GM12873 (cell line): ENCODE results near the gene HSPB8.

Source experiments
- TF ChIP-seq, protein P1 (sequence below): IDR thresholded peaks from 2 replicates; pipeline ENCODE4 v1.5.1; 2012; ENCODE audit warnings: low read depth, mild to moderate bottlenecking, moderate library complexity, low read length, control low read depth; ENCODE audit not compliant: insufficient read depth; ENCODE audit errors: missing control alignments

HSPB8 gene

GRCh38 chr12:119178544-119179334 lies at the start of gene HSPB8:
Gene HSPB8, plus strand, starts transcription at chr12:119178931. Its CDS starts 382 bp downstream, at chr12:119179313.
- TF ChIP-seq, protein P1, sequence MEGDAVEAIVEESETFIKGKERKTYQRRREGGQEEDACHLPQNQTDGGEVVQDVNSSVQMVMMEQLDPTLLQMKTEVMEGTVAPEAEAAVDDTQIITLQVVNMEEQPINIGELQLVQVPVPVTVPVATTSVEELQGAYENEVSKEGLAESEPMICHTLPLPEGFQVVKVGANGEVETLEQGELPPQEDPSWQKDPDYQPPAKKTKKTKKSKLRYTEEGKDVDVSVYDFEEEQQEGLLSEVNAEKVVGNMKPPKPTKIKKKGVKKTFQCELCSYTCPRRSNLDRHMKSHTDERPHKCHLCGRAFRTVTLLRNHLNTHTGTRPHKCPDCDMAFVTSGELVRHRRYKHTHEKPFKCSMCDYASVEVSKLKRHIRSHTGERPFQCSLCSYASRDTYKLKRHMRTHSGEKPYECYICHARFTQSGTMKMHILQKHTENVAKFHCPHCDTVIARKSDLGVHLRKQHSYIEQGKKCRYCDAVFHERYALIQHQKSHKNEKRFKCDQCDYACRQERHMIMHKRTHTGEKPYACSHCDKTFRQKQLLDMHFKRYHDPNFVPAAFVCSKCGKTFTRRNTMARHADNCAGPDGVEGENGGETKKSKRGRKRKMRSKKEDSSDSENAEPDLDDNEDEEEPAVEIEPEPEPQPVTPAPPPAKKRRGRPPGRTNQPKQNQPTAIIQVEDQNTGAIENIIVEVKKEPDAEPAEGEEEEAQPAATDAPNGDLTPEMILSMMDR: no peak

DNA sequence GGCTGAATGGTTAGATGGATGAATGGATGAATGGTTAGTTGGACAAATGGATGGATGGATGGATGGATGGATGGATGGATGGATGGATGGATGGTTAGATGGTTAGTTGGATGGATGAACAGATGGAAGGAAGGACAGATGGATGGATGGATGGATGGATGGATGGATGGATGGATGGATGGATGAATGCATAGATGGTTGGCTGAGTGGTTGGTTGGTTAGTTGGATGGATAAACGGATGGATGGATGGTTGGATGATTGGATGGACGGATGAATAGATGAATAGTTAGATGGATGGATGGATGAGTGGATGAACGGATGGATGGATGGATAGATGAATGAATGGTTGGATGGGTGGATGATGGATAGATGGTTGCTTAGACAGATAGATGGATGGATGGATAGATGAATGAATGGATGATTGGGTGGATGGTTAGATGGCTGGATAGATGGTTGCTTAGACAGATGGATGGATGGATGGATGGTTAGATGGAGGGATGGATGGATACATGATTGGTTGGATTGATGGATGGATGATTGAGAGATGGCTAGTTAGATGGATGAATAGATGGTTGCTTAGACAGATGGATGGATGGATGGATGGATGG lies 48.8 kb upstream of the HSPB8 start:
- TF ChIP-seq, protein P1: no peak

DNA sequence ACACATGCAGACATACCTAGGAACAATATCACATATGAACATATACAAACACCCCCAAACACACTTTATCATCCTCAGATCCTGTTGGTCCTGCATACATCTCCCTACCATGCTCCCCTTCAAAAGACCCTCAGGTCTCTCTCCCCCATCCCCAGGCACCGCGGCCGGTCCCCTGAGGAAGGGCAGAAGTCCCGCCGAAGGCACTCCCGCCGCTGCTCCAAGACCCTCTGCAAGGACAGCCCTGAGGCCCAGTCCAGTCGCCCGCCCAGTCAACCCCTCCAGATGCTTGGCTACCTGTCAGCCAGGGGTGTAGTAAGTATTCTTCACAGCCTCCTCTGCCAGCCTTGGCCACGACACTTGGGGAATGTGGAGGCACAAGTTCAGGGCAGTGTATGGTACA lies 48.2 kb upstream of the HSPB8 start:
- TF ChIP-seq, protein P1: no peak

DNA sequence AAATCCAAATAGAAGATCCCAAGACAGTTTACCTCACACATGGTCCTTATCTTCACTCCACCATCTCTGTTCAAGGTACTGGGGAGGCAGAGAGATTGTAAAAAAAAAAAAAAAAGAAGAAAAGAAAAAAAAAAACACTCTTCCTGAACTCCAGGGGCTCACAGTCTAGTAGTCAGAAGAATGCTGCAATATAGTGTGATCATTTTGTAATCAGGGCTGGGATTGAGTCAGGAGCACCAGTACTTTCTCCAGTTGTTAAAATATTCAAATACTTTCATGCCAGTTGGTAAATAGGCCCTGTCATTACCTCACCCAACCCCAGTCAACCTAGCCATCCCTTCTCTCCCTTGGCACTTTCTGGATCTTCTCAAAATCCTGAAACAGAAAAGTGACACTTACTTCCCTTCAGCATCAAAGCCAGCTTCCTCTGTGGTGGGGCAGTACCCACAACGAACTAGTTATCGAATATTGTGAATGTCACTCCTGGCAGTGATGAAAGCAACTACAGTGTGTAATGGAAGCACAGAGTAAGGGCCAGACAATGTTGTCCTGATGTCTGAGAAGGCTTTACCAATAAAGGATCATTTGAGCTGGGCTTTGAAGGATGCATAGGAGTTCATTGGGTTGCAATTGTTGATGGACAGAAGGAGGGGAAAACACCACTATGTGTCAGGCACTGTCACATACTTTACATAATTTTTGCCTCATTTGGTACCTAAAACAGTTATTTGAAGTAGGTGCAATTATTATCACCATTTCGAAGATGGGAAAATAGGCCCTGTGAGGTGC lies 44.3 kb upstream of the HSPB8 start:
- TF ChIP-seq, protein P1: no peak

DNA sequence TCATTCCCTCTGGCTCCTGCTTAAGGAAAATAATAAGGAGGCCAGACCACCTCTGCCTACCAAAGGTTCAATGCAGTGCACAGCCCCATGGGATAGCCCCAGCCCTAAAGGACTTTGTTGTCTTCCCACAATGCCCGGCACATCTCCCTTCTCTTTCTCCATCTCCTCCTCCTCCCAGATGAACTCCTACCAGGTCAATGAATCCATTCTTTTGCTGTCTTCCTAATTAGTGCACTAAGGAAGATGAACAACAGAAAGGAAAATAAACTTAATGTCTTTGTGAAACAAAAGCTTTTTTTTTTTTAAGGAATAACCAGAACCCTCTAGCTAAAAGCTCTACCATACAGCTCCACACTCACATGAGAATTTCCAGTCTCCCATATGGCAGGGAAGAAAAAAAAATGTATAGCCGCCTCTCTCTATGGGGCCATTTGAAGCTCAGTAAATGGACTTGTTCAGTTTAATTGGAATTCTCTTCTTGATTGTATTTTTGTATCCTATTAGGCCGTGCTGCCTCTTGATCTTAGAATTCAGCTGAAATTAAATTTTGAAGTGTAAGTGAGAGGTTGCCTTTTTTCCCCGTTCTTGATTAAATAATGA lies 41.8 kb upstream of the HSPB8 start:
- TF ChIP-seq, protein P1: no peak

GRCh38 chr12:119139448-119139847 lies 39.3 kb upstream of the HSPB8 start:
- TF ChIP-seq, protein P1: no peak

DNA sequence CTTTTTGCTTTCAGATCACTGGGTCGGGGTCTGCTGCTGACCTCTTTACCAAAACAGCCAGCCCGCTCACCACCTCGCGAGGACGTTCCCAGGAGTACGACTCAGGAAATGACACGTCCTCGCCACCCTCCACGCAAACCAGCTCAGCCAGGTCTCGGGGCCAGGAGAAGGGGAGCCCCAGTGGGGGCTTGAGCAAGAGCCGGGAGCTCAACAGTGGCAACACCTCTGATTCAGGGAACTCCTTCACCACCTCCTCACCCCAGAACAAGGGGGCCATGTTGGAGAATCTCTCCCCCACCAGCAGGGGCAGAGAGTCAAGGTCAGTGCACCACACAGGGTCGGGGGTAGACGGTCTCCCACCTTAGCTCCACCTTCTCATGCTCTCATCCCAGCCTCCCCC lies 33.4 kb upstream of the HSPB8 start:
- TF ChIP-seq, protein P1: peak; percentile 3
